DOHH2 (cell line): ENCODE results near the gene PRSS16.

ENCODE experiments used
- H3F3A ChIP-seq: fragments of 200-600 bp; sonication (generic), shearing (Covaris generic); 2 replicates; pipeline ENCODE4 v1.6.0; 2016; ENCODE audit warnings: antibody characterized with exemption, mild to moderate bottlenecking; ENCODE audit not compliant: control insufficient read depth, insufficient read depth
- H3K27ac ChIP-seq: fragments of 200-600 bp; sonication (generic); 2 replicates; pipeline ENCODE4 v1.5.1; 2014; ENCODE audit warnings: low read depth, mild to moderate bottlenecking, low read length, moderate library complexity
- H3K27me3 ChIP-seq: fragments of 200-600 bp; sonication (generic); 2 replicates; pipeline ENCODE4 v1.6.1; 2014; ENCODE audit warnings: mild to moderate bottlenecking, low read length, mixed read lengths; ENCODE audit not compliant: control insufficient read depth
- H3K36me3 ChIP-seq: fragments of 200-600 bp; sonication (generic); 2 replicates; pipeline ENCODE4 v1.6.1; 2014; ENCODE audit warnings: mild to moderate bottlenecking, low read length, moderate library complexity, mixed read lengths; ENCODE audit not compliant: control insufficient read depth
- H3K4me1 ChIP-seq: fragments of 200-600 bp; sonication (generic); 2 replicates; pipeline ENCODE4 v1.6.1; 2014; ENCODE audit warnings: mild to moderate bottlenecking, low read length, mixed read lengths; ENCODE audit not compliant: control insufficient read depth
- H3K4me2 ChIP-seq: fragments of 200-600 bp; sonication (generic); 2 replicates; pipeline ENCODE4 v1.6.0; 2014; ENCODE audit warnings: mild to moderate bottlenecking, low read length, moderate library complexity
- H3K4me3 ChIP-seq: fragments of 200-600 bp; sonication (generic); 2 replicates; pipeline ENCODE4 v1.5.1; 2014; ENCODE audit warnings: mild to moderate bottlenecking, low read length, mixed read lengths
- H3K79me2 ChIP-seq: fragments of 200-600 bp; sonication (generic); 2 replicates; pipeline ENCODE4 v1.6.1; 2014; ENCODE audit warnings: mild to moderate bottlenecking, low read length, mixed read lengths; ENCODE audit not compliant: control insufficient read depth
- H3K9me2 ChIP-seq: fragments of 200-600 bp; sonication (generic); replicated peaks from 2 replicates; pipeline ENCODE4 v1.6.1; 2014; ENCODE audit warnings: mild to moderate bottlenecking, low read length, mixed read lengths; ENCODE audit not compliant: control insufficient read depth
- H3K9me3 ChIP-seq: fragments of 200-600 bp; sonication (generic); 2 replicates; pipeline ENCODE4 v1.6.1; 2014; ENCODE audit warnings: antibody characterized with exemption, low read length, mixed read lengths; ENCODE audit not compliant: control insufficient read depth, insufficient read depth
- H4K20me1 ChIP-seq: fragments of 200-600 bp; sonication (generic); 2 replicates; pipeline ENCODE4 v1.6.0; 2014; ENCODE audit warnings: low read depth, mild to moderate bottlenecking, antibody characterized with exemption, low read length, moderate library complexity; ENCODE audit not compliant: control insufficient read depth, insufficient read depth
- EZH2phosphoT487 ChIP-seq: fragments of 200-600 bp; sonication (generic); IDR thresholded peaks from 2 replicates; pipeline ENCODE4 v1.6.1; 2017; ENCODE audit warnings: borderline replicate concordance, mild to moderate bottlenecking, antibody characterized with exemption, low read length, moderate library complexity, mixed read lengths
- TF ChIP-seq, protein P1 (sequence below): fragments of 200-600 bp; sonication (generic); IDR thresholded peaks from one replicate; pipeline ENCODE4 v1.5.1; 2014; ENCODE audit warnings: antibody characterized with exemption, mild to moderate bottlenecking, low read depth, low read length; ENCODE audit not compliant: poor library complexity, severe bottlenecking

PRSS16 gene

DNA sequence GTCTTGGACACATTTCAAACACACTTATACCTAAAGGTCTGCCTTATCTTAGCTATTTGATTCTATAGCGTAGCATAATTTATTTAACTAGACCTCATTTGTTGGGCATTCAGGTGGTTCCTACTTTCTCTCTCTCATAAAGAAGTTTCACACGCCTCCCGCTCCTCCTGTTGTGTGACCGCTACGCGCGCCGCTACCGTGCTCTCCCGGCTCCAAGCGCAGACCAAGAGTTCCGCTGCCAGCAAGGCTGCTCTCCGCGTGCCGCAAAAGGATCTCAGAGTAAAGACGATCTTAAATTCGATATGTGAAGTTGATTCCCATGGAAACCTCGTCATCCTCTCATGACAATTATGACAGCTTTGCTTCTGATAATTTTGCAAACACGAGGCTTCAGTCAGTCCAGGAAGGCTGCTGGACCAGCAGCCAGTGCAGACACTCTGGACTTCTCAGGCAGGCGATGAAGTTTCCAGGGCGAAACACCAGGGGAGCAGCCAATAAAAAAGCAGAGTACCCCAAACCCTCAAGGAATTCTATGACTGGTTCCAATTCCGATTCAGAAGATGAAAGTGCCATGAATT is 20.4 kb downstream of the PRSS16 start:
- Histone ChIP-seq H3K36me3 (no peaks in the 10 kb centered on the region), H3K9me2 (no peaks in the 10 kb centered on the region), H3K79me2 (no peaks in the 10 kb centered on the region), H3K9me3 (no peaks in the 10 kb centered on the region), H3F3A (no peaks in the 10 kb centered on the region), H3K4me2 (no peak overlapping the region), H3K27ac (no peak overlapping the region), H3K4me3 (no peak overlapping the region), H3K27me3 (no peaks in the 10 kb centered on the region; the same call in none of the 2 replicates), H4K20me1 (no peaks in the 10 kb centered on the region), H3K4me1 (no peaks in the 10 kb centered on the region)
- no peak for TF ChIP-seq EZH2phosphoT487
- TF ChIP-seq, protein P1, sequence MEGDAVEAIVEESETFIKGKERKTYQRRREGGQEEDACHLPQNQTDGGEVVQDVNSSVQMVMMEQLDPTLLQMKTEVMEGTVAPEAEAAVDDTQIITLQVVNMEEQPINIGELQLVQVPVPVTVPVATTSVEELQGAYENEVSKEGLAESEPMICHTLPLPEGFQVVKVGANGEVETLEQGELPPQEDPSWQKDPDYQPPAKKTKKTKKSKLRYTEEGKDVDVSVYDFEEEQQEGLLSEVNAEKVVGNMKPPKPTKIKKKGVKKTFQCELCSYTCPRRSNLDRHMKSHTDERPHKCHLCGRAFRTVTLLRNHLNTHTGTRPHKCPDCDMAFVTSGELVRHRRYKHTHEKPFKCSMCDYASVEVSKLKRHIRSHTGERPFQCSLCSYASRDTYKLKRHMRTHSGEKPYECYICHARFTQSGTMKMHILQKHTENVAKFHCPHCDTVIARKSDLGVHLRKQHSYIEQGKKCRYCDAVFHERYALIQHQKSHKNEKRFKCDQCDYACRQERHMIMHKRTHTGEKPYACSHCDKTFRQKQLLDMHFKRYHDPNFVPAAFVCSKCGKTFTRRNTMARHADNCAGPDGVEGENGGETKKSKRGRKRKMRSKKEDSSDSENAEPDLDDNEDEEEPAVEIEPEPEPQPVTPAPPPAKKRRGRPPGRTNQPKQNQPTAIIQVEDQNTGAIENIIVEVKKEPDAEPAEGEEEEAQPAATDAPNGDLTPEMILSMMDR = no peak

DNA sequence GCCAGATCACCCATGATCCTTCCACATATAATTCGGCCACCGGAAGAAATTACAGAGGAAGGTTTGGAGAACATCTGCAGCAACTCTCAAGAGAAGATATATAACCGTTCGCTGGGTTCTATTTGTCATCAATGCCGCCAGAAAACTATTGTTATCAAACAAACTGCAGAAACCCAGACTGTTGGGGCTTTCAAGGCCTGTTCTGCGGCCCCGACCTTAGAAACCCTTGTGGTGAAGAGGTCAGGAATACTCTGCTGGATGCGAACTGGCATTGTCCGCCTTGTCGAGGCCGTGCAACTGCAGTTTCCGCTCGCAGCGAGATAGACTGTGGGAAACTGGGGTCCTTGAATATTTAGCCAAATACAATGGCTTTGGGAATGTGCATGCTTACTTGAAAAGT is 21.3 kb downstream of the PRSS16 start:
- no peaks in the 10 kb centered on the region for H3K9me2 ChIP-seq
- H3K27ac ChIP-seq = no peak overlapping the region
- H3K4me1 ChIP-seq = no peaks in the 10 kb centered on the region
- H3K79me2 ChIP-seq = no peaks in the 10 kb centered on the region
- no peaks in the 10 kb centered on the region for H3F3A ChIP-seq
- no peaks in the 10 kb centered on the region for H3K36me3 ChIP-seq
- H3K9me3 ChIP-seq = no peaks in the 10 kb centered on the region
- H4K20me1 ChIP-seq = no peaks in the 10 kb centered on the region
- no peaks in the 10 kb centered on the region; the same call in none of the 2 replicates for H3K27me3 ChIP-seq
- no peak for TF ChIP-seq EZH2phosphoT487
- TF ChIP-seq, protein P1 = no peak
- H3K4me3 ChIP-seq = no peak overlapping the region
- no peak overlapping the region for H3K4me2 ChIP-seq

DNA sequence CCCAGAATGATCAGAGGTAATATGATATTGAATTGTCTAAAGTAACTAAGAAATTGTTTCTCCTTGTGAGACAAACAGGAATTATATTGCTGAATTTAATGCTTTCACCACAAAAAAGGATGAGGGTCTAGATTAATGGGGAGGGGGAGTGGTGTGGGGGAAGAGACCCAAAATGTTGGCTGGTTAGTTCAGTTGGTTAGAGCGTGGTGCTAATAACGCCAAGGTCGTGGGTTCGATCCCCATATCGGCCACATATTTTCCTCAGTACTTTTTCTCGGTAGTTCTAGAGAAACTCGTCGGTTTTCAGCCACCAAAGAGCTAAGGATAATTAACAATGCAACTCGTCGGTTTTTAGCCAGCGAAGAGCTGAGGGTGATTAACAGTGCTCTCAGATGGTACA is 26.3 kb downstream of the PRSS16 start:
- no peaks in the 10 kb centered on the region for H3F3A ChIP-seq
- no peak overlapping the region for H3K4me3 ChIP-seq
- H3K27ac ChIP-seq = no peak overlapping the region
- no peaks in the 10 kb centered on the region for H3K79me2 ChIP-seq
- no peaks in the 10 kb centered on the region for H3K27me3 ChIP-seq
- H3K9me3 ChIP-seq = no peaks in the 10 kb centered on the region
- no peak overlapping the region for H3K4me2 ChIP-seq
- H3K4me1 ChIP-seq = no peaks in the 10 kb centered on the region
- H3K36me3 ChIP-seq = no peaks in the 10 kb centered on the region
- no peaks in the 10 kb centered on the region for H3K9me2 ChIP-seq
- H4K20me1 ChIP-seq = no peaks in the 10 kb centered on the region
- TF ChIP-seq EZH2phosphoT487 = no peak
- TF ChIP-seq, protein P1 = no peak
